ENCODE data around the gene HNRNPA2B1.
"Not testable (repeated sequence)": the region's sequence is repeated elsewhere in the genome, so short reads cannot be mapped to it uniquely, and the experiment has no call there.

HNRNPA2B1 gene

DNA sequence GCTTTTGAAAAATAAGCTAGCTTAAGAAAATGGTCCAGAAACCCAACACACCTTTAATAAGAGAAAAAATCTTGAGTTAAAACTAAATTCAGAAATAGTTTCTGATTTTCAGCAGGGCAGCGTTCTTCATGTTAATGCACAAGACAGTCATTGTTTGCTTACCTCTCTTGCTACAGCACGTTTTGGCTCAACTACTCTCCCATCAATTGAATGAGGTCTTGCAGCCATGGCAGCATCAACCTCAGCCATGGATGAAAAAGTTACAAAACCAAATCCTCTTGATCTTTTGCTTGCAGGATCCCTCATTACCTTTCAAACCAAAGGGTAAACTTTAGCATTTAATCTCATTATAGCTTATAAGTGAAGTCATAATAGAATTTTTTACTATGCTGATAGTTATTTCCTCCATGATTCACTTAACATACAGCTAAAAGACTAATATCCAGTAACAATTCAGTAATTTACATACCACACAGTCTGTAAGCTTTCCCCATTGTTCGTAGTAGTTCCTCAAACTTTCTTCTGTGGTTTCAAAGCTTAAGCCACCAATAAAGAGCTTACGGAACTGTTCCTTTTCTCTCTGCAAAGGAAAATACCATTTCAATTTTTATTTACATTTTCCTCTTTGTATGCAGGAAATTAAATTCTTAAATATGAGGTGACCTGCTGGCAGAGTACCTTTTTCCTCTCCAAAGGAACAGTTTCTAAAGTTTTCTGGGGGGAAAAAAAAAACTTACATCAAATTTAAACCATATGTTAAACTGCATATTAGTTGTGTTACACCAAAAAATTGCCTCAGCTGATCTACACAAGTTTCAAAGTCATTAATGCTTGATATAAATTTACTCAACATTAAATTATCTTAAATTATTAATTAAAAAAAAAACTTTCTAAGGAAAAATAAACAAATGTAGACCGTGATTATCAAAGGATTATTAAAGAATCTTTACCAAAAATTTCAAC lies 3.1 kb downstream of the HNRNPA2B1 start:
- DNase-seq, result no peak

DNA sequence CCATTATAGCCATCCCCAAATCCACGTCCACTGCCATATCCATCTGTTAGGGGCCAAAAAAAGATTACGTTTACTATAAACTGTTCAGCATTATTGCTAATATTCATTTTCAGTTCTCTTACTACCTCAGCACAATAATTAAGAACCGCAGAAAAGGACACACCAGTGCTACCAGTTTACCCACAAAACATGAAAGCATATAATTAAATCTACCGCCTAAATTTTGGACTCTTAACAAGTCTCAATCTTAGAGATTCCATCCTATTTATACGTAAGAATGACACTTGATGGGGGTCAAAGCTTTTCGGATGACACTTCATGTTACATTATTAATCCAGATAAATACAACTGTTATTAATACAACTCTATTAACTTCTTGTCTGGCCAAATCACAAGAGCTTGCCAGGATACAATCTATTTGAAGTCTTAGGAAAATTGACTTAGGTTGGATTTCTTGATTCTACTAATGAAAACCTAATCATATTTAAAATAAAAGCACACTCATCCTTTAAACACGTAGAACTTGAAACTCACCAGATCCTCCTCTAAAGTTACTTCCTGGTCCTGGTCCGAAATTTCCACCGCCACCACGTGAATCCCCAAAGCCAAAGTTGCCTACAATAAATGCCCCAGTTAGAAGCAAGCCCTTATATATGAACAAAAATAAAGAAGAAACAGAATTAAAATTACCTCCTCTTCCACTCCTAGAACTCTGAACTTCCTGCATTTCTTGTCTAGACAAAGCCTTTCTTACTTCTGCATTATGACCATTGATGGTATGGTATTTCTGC lies 4.5 kb downstream of the HNRNPA2B1 start:
- no peak for DNase-seq

DNA sequence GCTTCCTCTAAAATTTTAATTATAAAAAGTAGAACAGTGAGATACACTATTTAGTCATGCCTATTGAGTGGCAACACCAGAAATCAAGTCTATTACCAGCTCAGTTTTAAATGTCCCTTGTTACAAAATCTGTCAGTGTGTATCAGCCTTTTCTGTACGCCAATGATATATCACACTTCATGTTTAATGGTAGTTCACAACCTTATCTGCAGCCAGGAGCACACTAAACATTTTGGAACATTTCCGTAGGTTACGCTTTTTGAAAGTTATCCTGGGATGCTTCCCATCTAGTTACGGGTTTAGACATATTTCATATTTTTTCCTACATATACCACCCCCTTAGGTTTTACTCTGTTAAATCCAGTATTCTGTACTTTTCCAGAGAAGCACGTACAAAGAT lies 5.4 kb downstream of the HNRNPA2B1 start:
- no peak for DNase-seq

DNA sequence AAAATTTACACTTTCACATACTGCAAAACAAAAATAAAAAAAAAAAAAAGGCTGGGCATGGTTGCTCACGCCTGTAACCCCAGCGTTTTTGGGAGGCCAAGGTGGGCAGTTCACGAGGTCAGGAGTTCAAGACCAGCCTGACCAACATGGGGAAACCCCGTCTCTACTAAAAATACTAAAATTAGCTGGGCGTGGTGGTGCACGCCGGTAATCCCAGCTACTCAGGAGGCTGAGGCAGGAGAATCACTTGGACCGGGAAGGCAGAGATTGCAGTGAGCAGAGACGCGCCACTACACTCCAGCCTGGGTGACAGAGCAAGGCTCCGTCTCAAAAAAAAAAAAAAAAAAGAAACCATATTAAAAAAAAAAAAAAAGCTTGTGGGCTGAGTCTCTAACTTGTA lies 5.8 kb downstream of the HNRNPA2B1 start:
- not testable (repeated sequence) for DNase-seq

DNA sequence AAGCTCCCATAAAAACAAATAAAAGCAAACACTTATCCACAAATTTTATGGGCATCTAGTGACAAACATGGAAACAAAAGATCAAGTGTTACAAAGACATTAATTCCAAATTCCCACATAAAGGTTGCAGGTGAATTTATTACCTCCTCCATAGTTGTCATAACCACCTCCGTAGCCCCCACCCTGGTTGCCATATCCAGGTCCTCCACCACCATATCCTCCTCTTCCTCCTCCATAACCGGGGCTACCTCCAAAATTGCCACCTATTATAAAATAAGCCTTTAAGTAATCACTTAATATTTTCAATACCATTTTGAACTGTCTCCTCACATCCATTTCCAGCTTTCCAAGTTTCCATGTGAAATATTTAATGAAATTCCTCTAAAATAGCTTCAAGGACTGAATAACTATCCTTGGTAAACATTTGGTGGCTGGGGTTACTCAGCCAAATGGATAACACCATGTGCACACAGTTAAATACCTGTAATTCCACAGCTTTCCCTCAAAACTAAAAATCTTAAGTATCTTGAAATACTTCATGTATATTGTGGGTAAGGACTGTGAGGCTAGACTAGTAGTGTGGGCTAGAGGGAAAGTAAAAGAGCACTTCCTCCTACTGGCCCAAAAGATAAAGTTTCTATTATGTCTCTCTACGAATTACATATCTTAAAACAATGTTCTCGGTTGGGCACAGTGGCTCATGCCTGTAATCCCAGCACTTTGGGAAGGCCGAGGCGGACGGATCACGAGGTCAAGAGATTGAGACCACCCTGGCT lies 6.9 kb downstream of the HNRNPA2B1 start:
- no peak for DNase-seq

DNA sequence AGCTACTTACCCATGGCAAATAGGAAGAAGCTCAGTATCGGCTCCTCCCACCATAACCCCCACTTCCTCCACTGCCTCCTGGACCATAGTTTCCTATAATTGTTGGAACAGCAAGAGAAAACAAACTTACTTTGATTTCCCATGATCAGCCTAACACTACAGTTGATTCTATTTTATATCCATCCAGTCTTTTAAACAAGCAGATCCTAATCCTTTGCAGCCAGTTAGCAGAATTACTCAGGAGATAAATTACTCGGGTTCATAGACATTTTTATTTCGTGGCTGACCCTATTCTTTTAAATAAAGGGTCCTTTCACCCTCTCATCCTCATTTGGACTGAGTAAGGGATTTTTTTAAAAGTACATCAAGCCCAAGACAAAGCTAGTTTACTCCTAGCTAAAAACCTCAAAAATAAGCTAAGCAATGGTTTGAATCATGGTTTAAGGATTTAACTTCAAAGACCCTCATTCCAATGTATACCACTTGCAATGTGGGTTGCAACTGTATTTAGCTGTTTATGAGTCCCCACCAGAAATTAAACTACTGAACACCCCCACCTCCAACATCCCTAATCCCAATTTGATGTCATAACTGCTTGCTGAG lies 8.0 kb downstream of the HNRNPA2B1 start:
- DNase-seq, result no peak

DNA sequence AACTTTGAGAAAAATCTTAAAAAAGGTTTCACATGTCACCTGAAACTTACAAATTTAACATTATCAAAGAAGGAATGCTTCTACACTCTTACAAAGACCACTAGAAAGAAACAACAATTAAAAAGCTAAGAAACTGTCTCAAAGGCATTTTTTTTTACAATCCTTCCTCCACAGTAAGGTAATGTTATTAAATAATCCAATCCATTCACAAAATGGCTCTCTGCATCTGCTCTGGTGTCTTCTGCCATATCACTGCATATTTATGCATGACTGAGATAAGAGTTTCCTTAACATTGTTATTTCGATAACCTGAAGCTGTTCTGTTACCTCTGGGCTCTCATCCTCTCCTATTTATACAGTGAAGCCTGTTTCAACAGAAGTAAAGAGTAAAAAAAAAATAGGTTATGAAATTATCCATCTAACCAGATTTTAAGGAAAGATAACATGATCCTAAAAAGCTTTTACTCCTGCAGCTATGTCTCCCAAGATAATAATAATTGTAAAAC lies 8.5 kb downstream of the HNRNPA2B1 start:
- DNase-seq, result no peak

DNA sequence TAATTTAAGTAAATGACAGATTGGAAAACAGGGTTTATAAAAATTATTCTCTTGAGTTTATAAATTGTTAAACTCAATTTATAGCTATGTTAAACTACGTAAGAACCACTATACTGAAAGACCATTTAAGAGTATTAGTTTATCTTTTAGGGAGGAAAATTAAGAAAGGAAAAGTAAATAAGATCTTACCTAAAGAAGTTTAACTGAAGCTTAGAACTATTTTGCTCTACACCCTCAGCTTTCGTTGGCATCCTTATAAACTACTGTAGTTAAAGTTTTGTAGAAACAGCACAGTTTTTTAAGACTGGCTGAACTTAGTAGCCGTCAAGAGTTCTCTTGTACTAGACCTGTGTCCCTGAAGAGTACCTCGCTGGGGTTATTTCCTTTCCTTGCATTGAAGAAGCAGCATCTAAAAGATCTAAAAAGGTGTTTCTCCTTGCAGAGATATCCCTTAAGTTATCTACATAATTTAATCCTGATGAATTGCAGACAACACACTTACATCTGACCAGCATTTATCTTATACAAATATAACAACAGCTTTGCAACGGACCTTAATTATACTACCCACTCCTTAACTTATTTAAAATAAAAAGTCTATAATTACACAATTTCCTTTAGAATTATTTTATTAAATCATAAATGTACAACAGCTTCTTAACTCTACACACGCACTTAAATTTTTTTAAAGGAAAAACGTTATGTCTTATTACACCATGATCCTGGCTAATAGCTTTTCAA lies 9.1 kb downstream of the HNRNPA2B1 start:
- DNase-seq, result no peak

DNA sequence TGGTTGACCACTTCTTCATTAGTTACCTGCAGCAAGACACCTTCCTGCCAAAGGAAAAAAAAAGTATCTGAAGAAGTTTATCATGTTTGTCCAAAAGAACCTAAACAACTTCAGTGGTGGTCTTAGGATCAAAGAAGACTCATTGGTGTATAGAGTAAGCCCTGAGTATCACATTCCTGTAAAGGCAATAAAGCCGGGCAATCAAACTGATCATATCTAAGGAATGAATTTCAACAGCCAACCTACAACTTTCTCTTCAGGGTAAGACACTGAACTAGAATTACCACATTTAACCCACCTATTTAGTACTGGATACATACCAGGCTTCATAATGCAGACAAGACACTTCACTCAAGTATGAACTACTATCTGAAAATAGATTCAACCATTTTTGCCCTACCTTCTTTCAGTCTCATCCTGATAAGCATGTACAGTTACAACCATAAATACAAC lies 10.1 kb downstream of the HNRNPA2B1 start:
- DNase-seq, result no peak

DNA sequence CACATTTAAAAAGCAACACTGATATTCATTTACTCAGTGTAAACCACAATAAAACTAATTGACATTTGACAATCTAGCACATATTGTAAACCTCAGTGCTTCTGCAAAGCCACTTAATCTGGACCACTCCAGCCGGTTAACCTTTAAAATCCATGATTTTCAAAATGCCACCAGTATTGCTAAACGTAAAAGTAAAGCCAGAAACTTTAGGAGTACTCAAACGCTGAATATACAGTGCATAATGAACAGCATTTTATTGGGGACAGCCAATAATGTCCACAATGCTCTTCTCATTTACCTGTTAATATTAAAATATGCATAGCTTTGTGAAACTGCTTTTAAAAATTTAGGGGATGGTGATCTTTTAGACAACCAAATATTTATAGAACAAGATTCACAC lies 10.8 kb downstream of the HNRNPA2B1 start:
- no peak for DNase-seq

DNA sequence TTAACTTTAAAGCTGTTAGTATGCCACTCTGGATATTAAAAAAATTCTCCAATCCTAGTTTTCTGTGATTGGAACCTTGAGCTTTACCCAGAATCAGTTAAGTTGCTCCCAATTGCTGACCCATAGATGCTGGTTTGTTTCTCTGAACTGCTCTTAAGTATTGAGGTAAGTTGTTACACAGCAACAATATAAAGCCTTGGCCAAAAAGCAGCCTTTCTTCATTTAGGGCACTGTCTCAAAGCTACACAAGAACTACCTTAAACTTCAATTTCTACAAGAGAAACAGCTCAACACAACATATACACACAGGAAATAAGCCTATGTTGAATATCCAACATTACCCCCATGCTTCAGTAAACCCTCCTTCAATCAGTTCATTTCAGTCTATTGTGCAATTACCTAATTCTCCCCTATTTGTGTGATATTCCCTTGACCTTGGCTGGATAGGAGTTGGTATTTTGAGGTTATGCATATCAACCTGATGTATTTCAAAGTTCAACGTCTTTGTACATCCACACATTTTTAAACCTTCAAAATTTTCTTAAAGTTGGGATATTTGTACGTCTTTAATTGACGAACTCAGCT lies 11.5 kb downstream of the HNRNPA2B1 start:
- no peak for DNase-seq

DNA sequence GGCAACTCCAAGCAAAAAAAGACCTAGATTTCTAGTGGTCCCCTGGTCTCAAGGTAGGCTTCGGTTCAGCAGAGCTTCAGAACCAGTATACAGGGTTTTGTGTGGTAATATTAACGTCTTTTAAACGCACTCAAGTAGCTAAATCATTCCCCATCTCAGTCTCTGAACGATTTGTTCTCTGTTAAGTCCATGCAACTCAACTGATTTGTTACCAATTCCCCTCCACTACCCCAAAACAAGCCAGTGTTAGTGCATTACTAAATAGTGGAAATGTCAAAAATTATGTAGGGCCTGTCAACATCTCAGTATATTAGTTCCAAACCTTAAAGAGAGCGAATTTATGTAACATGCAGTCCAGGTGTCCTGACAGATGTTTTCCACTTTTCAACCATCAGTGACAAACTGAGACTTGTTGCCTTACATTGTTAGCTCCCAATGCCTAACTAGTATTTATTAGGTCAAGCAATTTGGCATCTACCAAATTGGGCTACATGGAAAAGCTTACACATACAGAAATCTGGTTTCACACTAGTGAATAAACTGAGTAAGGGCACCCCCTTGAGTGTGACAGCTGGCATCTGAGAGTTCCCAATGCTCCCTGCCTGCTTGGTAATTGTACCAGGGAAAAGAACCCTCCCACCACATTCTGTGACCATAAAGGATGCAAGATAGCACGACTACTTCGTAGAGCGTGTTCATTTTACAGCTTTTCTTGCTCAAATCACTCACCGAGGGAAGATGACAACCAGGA lies 12.2 kb downstream of the HNRNPA2B1 start:
- no peak for DNase-seq

DNA sequence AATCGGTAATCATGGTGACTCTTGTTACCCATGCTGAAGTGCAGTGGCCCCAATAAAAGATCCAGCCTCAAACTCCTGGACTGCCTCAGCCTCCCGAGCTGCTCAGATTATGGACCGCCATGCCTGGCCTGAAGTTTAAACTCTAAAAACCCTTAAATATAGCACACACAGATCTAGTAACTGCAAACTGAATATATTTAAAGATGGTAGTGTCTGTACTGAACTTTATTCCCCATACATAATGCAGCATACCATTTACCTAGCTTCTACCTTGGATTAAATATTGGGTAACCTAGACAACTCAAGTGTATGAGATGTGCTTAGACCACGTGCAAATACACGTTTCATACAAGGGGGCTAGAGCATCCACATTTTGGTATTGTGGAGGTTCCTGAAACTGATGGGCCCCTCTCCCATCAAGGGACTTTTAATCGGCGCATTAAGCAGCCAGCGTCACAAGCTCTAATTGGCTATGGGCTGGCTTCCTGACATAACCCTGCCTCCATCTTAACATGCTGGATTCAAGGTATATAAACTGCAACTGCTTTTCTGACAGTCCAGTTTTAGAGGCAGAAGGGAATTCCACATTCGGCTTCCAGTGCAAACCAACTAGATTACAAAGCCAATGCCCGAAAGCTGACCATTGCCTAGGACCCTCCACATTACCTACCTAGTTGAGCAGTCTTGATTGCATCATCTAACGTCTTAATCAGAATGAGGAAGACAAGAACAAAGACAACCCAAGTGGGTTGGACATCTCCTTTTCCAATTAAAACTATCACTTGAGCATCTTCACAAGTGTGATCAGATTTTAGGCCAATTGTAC lies 13.0 kb downstream of the HNRNPA2B1 start:
- DNase-seq, result no peak

DNA sequence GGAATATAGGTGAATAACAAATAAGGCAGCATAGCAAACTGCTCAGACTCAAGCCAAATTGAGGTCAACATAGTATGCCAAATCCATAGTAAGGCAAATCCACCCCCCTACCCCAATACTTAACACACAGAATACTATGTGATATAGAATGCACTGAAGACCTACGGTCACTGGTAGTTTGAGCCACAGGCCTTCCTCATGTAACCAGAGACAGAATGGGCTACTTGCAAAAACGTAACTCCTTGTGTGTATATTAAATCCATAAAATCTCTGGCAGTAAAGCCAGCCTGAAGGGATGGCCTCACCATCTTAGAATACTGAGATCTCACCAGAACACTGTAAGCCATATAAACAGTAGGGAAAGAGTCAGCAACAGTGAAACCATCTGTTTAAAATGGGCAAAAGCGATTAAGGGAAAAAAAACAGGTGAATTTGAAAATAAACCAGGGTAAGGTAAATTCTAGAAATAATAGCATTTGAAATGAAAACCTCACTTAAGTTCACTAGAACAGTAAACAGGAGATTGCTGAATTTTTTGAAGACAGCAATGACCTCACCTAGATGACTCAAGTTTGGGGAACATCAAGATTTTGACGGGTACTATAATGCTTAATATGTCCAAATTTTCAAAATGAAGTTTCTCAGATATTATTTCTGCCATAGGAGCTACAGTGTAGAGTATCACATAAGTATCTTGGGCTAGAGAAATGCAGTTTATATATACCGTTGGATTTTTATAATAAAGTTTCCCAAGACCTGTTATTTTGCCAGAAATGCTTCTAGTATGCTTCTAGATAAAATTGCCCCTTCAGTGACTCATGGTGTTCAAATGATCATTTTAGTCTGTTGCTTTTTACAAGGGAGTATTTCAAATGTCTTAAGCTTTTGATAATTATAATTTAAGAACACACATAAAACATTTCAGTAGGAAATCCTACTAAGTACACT lies 13.9 kb downstream of the HNRNPA2B1 start:
- DNase-seq, result no peak

DNA sequence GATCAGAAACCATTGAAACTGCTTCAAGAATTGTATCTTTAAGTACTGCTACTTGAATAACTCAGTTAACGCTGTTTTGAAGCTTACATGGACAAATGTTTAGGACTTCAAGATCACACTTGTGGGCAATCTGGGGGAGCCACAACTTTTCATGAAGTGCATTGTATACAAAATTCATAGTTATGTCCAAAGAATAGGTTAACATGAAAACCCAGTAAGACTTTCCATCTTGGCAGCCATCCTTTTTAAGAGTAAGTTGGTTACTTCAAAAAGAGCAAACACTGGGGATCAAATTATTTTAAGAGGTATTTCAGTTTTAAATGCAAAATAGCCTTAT lies 14.7 kb downstream of the HNRNPA2B1 start:
- DNase-seq, result no peak

DNA sequence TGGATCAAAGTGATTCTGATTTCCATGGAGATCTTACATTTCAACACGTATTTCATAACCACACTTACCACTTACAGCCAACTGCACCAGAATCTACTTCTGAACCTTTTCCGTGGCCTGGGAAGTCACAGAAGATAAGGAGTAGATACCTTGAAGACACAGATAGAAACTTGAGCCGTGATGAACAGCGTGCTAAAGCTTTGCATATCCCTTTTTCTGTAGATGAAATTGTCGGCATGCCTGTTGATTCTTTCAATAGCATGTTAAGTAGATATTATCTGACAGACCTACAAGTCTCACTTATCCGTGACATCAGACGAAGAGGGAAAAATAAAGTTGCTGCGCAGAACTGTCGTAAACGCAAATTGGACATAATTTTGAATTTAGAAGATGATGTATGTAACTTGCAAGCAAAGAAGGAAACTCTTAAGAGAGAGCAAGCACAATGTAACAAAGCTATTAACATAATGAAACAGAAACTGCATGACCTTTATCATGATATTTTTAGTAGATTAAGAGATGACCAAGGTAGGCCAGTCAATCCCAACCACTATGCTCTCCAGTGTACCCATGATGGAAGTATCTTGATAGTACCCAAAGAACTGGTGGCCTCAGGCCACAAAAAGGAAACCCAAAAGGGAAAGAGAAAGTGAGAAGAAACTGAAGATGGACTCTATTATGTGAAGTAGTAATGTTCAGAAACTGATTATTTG lies 15.3 kb downstream of the HNRNPA2B1 start:
- DNase-seq, result no peak

DNA sequence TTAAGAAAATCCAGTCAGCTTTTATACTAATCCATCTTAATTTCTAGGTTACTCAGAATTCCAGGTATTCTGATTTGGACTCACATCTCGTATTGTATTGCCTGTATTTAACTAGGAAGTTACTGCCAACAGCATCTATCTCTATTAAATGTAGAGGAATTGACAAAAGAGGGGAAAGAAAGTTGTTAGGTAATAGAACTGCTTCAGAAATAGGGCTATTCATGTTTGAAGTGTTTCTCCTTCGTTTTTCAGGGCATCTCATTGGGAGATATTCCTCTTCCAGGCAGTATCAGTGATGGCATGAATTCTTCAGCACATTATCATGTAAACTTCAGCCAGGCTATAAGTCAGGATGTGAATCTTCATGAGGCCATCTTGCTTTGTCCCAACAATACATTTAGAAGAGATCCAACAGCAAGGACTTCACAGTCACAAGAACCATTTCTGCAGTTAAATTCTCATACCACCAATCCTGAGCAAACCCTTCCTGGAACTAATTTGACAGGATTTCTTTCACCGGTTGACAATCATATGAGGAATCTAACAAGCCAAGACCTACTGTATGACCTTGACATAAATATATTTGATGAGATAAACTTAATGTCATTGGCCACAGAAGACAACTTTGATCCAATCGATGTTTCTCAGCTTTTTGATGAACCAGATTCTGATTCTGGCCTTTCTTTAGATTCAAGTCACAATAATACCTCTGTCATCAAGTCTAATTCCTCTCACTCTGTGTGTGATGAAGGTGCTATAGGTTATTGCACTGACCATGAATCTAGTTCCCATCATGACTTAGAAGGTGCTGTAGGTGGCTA lies 16.1 kb downstream of the HNRNPA2B1 start:
- DNase-seq, result not testable (repeated sequence)
